IMR-90 (cell line): ENCODE data around the gene KRTAP6-2.

Experiments used
- POLR2A ChIP-seq: IDR thresholded peaks from 2 replicates; pipeline ENCODE4 v1.6.1; 2012; ENCODE audit warnings: mild to moderate bottlenecking, low read depth, low read length
- TF ChIP-seq, protein P1 (sequence below): conservative IDR thresholded peaks from 2 replicates; pipeline ENCODE4 v1.5.1; 2012; ENCODE audit warnings: mild to moderate bottlenecking, low read depth, low read length, improper control_type of control experiment

DNA sequence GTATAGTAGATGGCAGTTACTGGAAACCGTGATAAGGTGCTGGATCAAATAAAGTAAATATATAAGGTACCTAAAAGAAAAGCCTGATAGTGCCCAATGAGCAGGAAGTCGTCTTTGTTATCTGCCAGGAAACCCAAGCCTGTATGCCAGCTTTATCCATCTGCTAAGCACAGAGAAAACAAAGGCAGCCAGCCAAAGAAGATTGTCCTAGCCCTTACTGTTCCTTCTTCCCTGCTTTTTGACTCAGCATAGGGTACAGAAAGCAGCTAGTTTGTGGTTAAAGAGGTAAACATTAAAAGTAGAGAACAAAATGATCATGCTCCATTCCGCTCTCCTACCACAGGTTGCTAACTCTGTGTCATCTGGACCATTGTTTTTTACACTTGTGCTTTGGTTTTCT, 18.6 kb downstream of the KRTAP6-2 start:
- TF ChIP-seq, protein P1, sequence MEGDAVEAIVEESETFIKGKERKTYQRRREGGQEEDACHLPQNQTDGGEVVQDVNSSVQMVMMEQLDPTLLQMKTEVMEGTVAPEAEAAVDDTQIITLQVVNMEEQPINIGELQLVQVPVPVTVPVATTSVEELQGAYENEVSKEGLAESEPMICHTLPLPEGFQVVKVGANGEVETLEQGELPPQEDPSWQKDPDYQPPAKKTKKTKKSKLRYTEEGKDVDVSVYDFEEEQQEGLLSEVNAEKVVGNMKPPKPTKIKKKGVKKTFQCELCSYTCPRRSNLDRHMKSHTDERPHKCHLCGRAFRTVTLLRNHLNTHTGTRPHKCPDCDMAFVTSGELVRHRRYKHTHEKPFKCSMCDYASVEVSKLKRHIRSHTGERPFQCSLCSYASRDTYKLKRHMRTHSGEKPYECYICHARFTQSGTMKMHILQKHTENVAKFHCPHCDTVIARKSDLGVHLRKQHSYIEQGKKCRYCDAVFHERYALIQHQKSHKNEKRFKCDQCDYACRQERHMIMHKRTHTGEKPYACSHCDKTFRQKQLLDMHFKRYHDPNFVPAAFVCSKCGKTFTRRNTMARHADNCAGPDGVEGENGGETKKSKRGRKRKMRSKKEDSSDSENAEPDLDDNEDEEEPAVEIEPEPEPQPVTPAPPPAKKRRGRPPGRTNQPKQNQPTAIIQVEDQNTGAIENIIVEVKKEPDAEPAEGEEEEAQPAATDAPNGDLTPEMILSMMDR: no peak
- TF ChIP-seq POLR2A: no peak
